Lower leg skin (tissue), 4 donors: Measurements from ENCODE around the gene LAPTM4A. TPM values are rescaled to one million over a fixed set of nuclear protein-coding genes. Genes with fewer than 3 reads are reported as not detected.

Source experiments
- DNase-seq, 2 donors: peaks; one replicate each; pipeline ENCODE4 v3.0.0-alpha.2; 2019; ENCODE audit warnings: low spot score in 2 of 2
- H3K4me3 ChIP-seq: fragments of 200-600 bp; sonication (generic); 2 replicates; pipeline ENCODE4 v1.5.1; 2017; ENCODE audit warnings: mild to moderate bottlenecking, low read depth; ENCODE audit not compliant: poor library complexity, severe bottlenecking
- CTCF ChIP-seq, 3 donors: fragments of 450-650 bp; IDR thresholded peaks; one replicate each; pipeline ENCODE4 v1.5.1; 2016; ENCODE audit warnings: antibody characterized with exemption in 3 of 3, mild to moderate bottlenecking in 3 of 3, moderate library complexity in 2 of 3
- POLR2A ChIP-seq, 2 donors: fragments of 450-650 bp; IDR thresholded peaks; one replicate each; pipeline ENCODE4 v1.6.1; 2016 to 2017; ENCODE audit warnings: antibody characterized with exemption in 2 of 2, mild to moderate bottlenecking in 1 of 2, moderate library complexity in 1 of 2
- WGBS, 2 donors: methylation state at CpG; one replicate each; pipeline ENCODE4 v1.1.5; 2018; 5-methylcytosine and 5-hydroxymethylcytosine counted together
- intact Hi-C: fragments of 100-400 bp; cut with DNase I; formaldehyde crosslinking; loops from one replicate; pipeline ENCODE4 v1.15.0; 2023; ENCODE audit warnings: low total_unique reads
- total RNA-seq, 4 donors: library from RNA; depleted of rRNA; stranded (reverse); fragments of >200 nt; gene quantifications; one replicate each; pipeline ENCODE4 v1.1.0, GENCODE V29; 2016

LAPTM4A gene
- total RNA-seq, 4 donors from 2014 or later, result 102 to 139 (median 119) TPM

- TF ChIP-seq POLR2A (IDR thresholded peaks at IDR 0.05) (no peak), CTCF (IDR thresholded peaks at IDR 0.05) (no peak)
- no peak overlapping the region for H3K4me3 ChIP-seq
- no peak for DNase-seq
- intact Hi-C loops, result loop anchor here (5.0 kb wide), 1 partner anchor 86 kb away; no protein-coding TSS in a partner anchor
- 75 to 76% methylated on average over 14 of the region's 14 CpGs for WGBS, 2 donors
These were observed 40.0 kb downstream of the LAPTM4A start for GRCh38 chr2:20011276-20012031.

- no peak for DNase-seq
- H3K4me3 ChIP-seq, result no peak overlapping the region
- no peak for TF ChIP-seq CTCF (IDR thresholded peaks at IDR 0.05)
- no peak for TF ChIP-seq POLR2A (IDR thresholded peaks at IDR 0.05)
- 78 to 80% methylated on average over 5 of the region's 5 CpGs for WGBS, 2 donors
- intact Hi-C loops, result no loop called here
These were observed 42.7 kb downstream of the LAPTM4A start for GRCh38 chr2:20008703-20009102.

- WGBS, 2 donors, result 87 to 96% methylated on average over 17 of the region's 17 CpGs
- TF ChIP-seq CTCF (IDR thresholded peaks at IDR 0.05) (no peak), POLR2A (IDR thresholded peaks at IDR 0.05) (no peak)
- intact Hi-C loops, result no loop called here
- H3K4me3 ChIP-seq, result no peak overlapping the region
- DNase-seq, result no peak
These were observed 45.4 kb downstream of the LAPTM4A start for GRCh38 chr2:20005891-20006470.

GRCh38 chr2:20005067-20005627, 46.3 kb downstream of the LAPTM4A start:
- no peak overlapping the region for H3K4me3 ChIP-seq
- 90 to 93% methylated on average over 10 of the region's 10 CpGs for WGBS, 2 donors
- no peak for TF ChIP-seq CTCF (IDR thresholded peaks at IDR 0.05)
- no peak for TF ChIP-seq POLR2A (IDR thresholded peaks at IDR 0.05)
- intact Hi-C loops, result no loop called here
- no peak for DNase-seq

DNA sequence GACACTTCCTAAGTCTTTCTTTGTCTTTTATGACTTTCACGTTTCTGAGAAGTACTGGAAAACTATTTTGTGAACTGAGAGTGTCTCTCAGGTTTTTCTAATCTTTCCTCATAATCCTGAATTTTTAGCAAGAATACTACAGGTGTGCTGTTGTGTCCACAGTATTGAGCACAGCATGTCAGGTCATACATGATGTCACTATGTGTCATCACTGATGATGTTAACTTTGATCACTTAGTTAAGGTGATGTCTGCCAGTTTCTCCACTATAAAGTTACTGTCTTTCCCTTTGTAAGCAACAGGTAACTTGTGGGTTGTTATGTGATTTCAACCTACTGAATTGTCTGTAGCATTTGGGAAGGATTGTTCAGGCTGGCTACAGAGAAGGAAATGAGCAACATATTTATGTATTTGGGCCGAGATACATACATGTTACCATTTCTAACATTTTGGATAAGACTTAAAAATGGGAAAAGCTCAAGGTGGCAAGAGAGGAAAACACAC, 50.0 kb downstream of the LAPTM4A start:
- intact Hi-C loops, result no loop called here
- TF ChIP-seq CTCF (IDR thresholded peaks at IDR 0.05) (no peak), POLR2A (IDR thresholded peaks at IDR 0.05) (no peak)
- 81 to 84% methylated on average over 2 of the region's 2 CpGs for WGBS, 2 donors
- no peak for DNase-seq
- H3K4me3 ChIP-seq, result no peak overlapping the region
